Measurements from ENCODE around the gene FGF14.

- TF ChIP-seq POLR2A (IDR thresholded peaks at IDR 0.05) (no peak), CTCF (IDR thresholded peaks at IDR 0.05) (no peak), POLR2AphosphoS5 (IDR thresholded peaks at IDR 0.05) (no peak)
Observed at GRCh38 chr13:102236830-102237229, 165.0 kb downstream of the FGF14 start.
